Subcutaneous preadipocyte (primary cell): ENCODE results near the gene TMCO5A. TPM values are rescaled to one million over a fixed set of nuclear protein-coding genes. Genes with fewer than 3 reads are reported as not detected.

Source experiments
- total RNA-seq: library from RNA; depleted of rRNA; stranded (reverse); fragments of >200 nt; gene quantifications from 2 replicates; pipeline ENCODE4 v1.2.3, GENCODE V29; 2012

TMCO5A gene
- not detected in 2 replicates for total RNA-seq

DNA sequence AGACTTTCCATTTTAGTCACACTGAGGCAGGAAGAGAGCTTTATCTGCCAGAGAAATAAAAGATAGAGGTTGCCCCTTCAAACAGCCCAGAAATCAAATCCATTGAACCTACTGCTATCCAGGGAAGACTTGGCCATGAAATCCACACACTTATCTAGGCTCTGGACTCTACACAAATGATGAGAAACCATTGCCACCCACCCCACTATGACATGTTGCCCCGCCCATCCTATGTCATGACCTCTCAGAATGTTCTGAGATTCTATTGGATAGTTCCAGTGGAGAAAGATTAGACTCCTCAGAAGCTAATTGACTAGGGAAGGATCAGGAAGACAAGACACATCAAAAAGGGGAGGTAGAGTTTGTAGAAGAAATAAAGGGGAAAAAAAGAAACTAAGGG lies at the start of gene TMCO5A:
Gene TMCO5A, plus strand, starts transcription at position 301 of the 400 bp plus-strand sequence. CDS start 1,684 bp downstream, outside the sequence.

